Medulla oblongata (tissue), 1 donor: Measurements from ENCODE around the gene PRPSAP1.
A peak's percentile ranks its signal among the peaks of the same experiment; 100 is the strongest.
"Not testable (repeated sequence)": the region's sequence is repeated elsewhere in the genome, so short reads cannot be mapped to it uniquely, and the experiment has no call there.

Experiments
- DNase-seq: peaks from one replicate; pipeline ENCODE4 v3.0.0-alpha.2; 2015; ENCODE audit errors: extremely low spot score

Gene PRPSAP1

GRCh38 chr17:76277300-76278267, 76.1 kb downstream of the PRPSAP1 start:
- DNase-seq = no peak

GRCh38 chr17:76276461-76277299, 77.0 kb downstream of the PRPSAP1 start:
- no peak for DNase-seq

- no peak for DNase-seq
Measured at GRCh38 chr17:76276069-76276431, 77.7 kb downstream of the PRPSAP1 start.

GRCh38 chr17:76275382-76276068, 78.2 kb downstream of the PRPSAP1 start:
- DNase-seq = no peak

- no peak for DNase-seq
Measured at GRCh38 chr17:76274112-76274956, 79.4 kb downstream of the PRPSAP1 start.

- no peak for DNase-seq
Measured at GRCh38 chr17:76273445-76274111, 80.1 kb downstream of the PRPSAP1 start.

- peak; percentile 46 for DNase-seq
Measured at GRCh38 chr17:76272541-76273444, 80.9 kb downstream of the PRPSAP1 start.

GRCh38 chr17:76271669-76272540, 81.8 kb downstream of the PRPSAP1 start:
- DNase-seq = no peak

GRCh38 chr17:76270770-76271668, 82.7 kb downstream of the PRPSAP1 start:
- no peak for DNase-seq

GRCh38 chr17:76270127-76270592, 83.6 kb downstream of the PRPSAP1 start:
- no peak for DNase-seq

GRCh38 chr17:76268991-76269981, 84.4 kb downstream of the PRPSAP1 start:
- no peak for DNase-seq

- DNase-seq = peak; percentile 93
Measured at GRCh38 chr17:76268015-76268749, 85.5 kb downstream of the PRPSAP1 start.

- DNase-seq = not testable (repeated sequence)
Measured at GRCh38 chr17:76267581-76268001, 86.1 kb downstream of the PRPSAP1 start.

GRCh38 chr17:76267051-76267576, 86.6 kb downstream of the PRPSAP1 start:
- no peak for DNase-seq
